Measurements from ENCODE around the gene GPRASP3.
"Not testable (repeated sequence)": the region's sequence is repeated elsewhere in the genome, so short reads cannot be mapped to it uniquely, and the experiment has no call there.

Gene GPRASP3

DNA sequence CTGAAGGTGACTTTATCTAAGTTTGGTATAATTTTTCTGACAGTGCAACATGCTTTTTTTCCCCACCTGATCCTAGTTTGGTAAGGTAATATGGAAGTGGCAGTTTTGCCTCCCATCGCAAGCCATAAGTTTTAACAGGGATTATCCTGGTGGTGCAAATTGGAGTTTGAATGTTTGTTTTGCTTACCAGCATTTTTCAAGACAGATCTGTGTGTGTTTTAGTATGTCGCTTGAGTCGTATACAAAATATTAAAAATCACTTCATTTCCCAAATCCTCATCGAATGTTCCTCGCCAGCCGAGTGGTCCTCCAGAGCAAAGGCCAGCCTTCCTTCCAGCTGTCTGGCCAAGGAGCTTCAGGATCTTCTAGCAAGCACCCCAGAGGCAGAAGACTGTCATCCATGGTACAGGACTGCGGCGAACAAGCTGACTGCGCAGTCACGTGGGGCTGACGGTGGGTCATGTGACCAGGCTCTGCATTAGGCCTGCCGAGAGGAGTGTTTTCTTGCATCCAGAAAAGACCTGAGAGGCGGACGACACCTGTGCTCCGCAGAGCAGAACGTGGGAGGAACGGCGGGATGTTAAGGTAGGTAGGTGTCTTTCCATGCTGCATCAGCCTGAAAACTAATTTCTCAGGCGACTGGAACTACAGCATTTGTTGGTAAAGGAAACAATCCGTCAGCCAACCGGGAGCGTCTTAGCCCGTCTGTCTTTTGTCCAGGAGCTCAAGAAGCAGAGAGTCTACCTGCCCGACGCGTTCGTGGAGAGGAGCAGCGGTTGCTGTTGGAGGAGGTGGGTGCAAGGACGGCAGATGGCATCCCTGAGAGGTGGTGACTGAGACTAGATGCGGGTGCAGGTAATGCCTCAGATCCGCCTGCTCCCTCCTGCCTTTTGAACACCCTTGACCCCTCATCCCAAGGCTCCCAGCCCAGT, at the start of gene GPRASP3:
Gene GPRASP3 (plus strand): TSS at position 507 of the 932 bp plus-strand sequence. CDS start 28,253 bp downstream, outside the sequence.
- DNase-seq (ENCODE audit: low spot score), result peak; percentile 74

DNA sequence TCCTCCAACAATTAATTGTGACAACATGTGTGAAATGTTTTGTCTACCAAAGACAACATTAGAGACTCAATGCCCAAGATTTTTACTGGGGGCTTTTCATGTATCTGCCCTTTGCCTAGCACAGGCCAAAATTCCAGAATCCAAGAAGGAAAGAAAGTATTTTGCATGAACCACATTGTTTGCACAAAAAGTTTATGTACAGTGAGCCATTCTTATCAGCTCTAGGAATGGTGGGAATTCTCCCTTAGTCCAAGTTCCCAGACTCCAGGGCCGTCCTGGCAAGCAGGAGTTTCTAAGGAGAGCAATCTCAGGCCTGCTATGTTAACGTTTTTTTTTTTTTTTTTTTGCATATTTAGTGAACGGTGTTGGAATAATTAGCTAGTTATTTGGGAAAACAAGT, 47.7 kb upstream of the GPRASP3 start:
- no peak for DNase-seq (ENCODE audit: low spot score)

DNA sequence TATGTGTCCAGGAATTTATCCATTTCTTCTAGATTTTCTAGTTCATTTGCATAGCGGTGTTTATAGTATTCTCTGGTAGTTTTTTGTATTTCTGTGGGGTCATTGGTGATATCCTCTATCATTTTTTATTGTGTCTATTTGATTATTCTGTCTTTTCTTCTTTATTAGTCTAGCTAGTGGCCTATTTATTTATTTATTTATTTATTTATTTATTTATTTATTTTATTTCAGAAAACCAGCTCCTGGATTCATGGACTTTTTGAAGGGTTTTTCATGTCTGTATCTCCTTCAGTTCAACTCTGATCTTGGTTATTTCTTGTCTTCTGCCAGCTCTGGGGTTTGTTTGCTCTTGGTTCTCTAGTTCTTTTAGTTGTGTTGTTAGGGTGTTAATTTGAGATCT, 43.1 kb upstream of the GPRASP3 start:
- not testable (repeated sequence) for DNase-seq (ENCODE audit: low spot score)

DNA sequence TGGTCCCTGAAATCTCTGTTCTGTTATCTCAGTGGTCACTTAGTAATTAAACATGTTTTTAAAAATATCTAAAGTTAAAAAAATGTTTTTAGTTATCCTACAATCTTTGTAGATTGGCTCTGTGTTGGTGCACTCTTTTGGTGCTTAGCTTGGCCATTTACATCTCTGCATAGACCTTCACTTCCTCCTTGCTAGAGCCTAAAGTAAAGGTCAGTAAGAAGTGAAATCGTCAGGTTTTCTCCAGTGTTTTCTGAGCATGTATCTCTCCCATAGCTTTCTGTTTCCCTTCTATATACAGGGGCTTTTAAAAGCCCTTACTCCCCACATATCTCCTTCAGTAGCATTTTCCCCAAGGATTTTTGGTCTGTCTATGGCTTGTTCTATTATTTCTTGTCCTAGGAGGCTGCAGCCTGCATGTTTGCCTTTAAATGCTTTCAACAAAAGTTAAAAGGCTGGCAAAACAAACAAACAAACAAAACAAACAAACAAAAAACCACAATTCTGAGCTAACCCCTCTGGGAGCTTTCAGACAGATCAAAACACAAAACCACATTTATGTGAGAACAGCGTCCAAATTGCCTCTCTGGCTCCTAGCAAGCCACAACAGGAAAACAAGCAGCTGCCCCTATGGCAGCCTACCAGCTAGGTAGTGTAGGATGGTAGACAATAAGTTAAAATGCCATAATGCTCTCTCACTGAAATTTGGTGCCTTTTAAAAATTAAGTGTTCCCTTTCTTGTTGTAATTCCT, 35.6 kb upstream of the GPRASP3 start:
- DNase-seq (ENCODE audit: low spot score), result no peak

GRCh38 chrX:102694749-102695148, 25.8 kb upstream of the GPRASP3 start:
- DNase-seq (ENCODE audit: low spot score), result no peak

DNA sequence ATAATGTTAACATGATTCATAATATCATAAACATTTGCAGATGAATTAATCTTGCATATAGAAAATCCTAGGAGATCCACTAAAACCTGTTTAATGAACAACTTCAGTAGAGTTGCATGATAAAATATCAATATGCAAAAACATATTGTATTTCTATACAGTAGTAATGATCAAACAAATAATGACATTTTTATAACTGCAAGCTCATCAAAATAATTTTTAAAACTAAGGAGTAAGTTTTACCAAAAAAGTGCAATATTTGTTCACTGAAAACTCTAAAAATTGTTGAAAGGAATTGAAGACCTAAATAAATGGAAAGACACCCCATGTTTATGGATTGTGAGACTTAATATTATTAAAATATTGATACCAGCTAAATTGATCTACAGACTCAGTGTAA, 24.2 kb upstream of the GPRASP3 start:
- no peak for DNase-seq (ENCODE audit: low spot score)

- DNase-seq (ENCODE audit: low spot score), result no peak
These were observed 23.0 kb upstream of the GPRASP3 start for GRCh38 chrX:102697494-102697893.

DNA sequence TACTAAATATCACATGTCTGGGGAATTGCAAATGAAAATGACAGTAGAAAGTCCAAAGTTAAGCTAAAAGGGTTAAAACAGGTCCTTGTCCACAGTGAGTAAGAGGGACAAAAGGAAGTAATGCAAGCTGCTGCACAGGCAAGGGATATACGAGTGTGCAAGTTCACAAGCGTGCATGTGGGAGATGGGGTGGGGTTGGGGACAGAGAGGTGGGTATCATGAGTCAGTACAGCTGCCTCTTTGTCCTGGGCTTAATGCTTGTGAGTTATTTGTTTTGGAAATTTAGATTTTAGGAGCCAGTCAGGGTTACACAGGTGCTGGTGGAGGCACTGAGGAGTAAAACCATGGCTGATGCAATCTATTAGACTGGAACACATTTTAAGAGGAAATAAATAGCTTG, 11.6 kb upstream of the GPRASP3 start:
- DNase-seq (ENCODE audit: low spot score), result no peak

DNA sequence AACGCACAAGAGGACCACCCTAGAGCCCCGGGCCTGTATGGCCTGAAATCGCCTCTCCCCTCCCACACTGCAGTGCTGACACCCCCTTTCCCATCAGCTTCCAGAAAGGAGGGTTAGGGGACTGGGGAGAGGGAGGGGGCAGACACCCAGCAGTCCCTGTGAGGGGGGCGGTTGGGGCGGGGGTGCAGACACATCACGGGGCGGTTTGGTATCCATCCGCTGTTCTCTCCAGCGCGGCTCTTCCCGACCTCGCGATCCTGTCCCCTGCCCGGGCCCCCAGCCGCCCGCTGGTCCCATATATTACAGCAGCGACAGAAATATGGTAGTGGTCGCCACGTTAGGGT, 8.7 kb upstream of the GPRASP3 start:
- DNase-seq (ENCODE audit: low spot score), result no peak

- DNase-seq (ENCODE audit: low spot score), result no peak
These were observed 8.2 kb upstream of the GPRASP3 start, which contains the start of gene GPRASP2 for GRCh38 chrX:102712216-102712966. Gene GPRASP2, plus strand, starts transcription at chrX:102712448. Its CDS starts 2,422 bp downstream, at chrX:102714870.

- DNase-seq (ENCODE audit: low spot score), result peak; percentile 13
These were observed 7.4 kb upstream of the GPRASP3 start for GRCh38 chrX:102712981-102713625.

GRCh38 chrX:102714994-102715393, 5.5 kb upstream of the GPRASP3 start:
- peak; percentile 20 for DNase-seq (ENCODE audit: low spot score)

DNA sequence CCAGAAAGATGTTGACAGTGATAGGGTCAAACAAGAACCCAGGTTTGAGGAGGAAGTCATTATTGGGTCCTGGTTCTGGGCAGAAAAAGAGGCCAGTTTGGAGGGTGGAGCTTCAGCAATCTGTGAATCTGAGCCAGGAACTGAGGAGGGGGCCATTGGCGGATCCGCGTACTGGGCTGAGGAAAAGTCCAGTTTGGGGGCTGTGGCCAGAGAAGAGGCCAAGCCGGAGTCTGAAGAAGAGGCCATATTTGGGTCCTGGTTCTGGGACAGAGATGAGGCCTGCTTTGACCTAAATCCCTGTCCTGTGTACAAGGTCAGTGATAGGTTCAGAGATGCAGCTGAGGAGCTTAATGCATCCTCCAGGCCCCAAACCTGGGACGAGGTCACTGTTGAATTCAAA, 4.6 kb upstream of the GPRASP3 start:
- DNase-seq (ENCODE audit: low spot score), result no peak

DNA sequence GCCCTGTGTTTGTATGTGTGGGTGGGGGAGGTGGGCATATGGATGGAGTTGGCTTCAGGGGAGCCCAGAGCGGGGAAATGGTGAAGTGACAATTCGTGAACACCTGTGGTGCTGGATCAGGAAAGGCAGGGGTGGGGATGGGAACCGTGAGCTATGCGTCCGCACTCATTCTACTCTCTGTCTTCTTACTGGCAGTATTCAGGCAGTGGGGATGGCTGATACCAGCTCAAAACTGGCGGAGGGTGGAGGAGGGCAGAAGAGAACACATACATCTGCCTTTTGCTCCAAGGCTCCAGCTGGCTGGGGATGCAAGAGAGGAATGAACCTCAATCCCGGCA, 595 bp downstream of the GPRASP3 start:
- DNase-seq (ENCODE audit: low spot score), result not testable (repeated sequence)

- DNase-seq (ENCODE audit: low spot score), result no peak
These were observed 2.9 kb downstream of the GPRASP3 start for GRCh38 chrX:102723456-102723855.

GRCh38 chrX:102727761-102728160, 7.2 kb downstream of the GPRASP3 start:
- DNase-seq (ENCODE audit: low spot score), result no peak

DNA sequence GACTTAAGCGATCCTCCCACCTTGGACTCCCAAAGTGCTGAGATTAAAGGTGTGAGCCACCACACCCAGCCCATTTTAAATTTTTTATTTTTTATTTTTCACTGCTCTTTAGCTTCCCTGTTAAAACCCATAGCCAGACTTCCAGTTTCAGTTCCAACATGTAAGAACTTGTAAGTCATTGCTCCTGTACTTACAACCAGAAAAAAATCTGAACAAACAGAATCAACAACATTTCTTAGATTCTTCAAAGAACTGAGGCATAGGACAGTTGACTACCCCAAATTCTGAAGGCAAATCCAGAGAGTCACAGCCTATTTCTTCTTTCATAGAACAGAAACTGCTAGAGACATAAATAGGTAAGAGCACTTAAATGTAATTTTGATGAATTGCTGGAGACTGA, 8.1 kb downstream of the GPRASP3 start:
- DNase-seq (ENCODE audit: low spot score), result no peak

- DNase-seq (ENCODE audit: low spot score), result no peak
These were observed 19.1 kb downstream of the GPRASP3 start for GRCh38 chrX:102739657-102740056.

- no peak for DNase-seq (ENCODE audit: low spot score)
These were observed 23.8 kb downstream of the GPRASP3 start for GRCh38 chrX:102744307-102744706.

DNA sequence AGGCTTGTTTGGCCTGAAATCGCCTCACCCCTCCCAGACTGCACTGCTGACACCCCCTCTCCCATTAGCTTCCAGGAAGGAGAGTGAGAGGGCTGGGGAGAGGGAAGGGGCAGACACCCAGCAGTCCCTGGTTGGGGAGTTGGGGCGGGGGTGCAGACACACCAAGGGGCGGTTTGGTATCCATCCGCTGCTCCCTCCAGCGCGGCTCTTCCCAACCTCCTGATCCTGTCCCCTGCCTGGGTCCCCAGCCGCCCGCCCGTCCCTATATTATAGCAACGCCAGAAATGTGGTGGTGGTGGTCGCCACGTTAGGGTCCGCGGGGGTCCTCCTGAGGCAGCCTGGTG, 24.9 kb downstream of the GPRASP3 start:
- no peak for DNase-seq (ENCODE audit: low spot score)

DNA sequence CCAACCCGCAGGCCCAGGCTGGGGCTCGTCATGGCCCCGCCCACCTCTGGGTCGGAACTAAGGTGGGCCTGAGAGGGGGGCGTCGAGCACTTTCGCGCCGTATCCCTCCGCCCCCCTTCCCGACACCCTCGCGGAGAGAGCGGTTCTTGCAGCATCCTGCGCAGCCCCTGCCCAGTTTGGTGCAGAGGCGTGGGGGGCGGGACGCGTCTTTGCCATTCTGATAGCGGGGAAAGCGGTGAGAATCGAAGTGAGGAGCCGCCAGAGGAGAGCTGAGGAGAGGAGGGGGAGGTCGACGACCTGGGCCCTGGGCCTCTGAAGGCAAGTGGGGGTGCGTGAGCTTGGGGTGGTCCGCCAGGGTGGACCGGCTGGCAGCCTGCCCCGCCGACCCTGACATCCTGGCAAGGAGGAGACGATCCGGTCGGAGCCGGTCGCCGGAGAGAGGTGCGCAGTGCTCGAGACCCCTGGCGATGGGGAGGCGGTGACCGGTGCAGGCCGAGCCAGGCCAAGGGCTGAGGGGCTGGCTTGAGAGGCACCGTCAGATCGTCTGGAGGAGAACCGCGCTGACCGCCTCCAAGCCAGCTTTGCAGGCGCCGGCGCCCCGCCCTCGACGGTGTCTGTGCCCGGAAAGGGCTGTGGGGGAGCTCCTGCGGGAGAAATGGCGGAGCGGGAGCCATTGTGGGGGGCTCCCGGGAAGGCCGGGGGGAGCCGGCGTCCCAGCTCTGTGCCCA, 25.5 kb downstream of the GPRASP3 start:
- DNase-seq (ENCODE audit: low spot score), result no peak
